IMR-90 (cell line): ENCODE results near the gene COQ8A. TPM values are rescaled to one million over a fixed set of nuclear protein-coding genes. Genes with fewer than 3 reads are reported as not detected.

Source experiments
- ATAC-seq: fragments of 200-7000 bp; cut with Tn5 transposase; 2 replicates; pipeline ENCODE4 v1.9.1; 2020; ENCODE audit warnings: low read depth, mild to moderate bottlenecking, moderate library complexity
- BruUV-seq: library from RNA; stranded (reverse); fragments of 400-500 nt; replicated peaks from 2 replicates; lab custom pipeline; 2021; lab: Mats Ljungman, UMichigan
- CTCF ChIA-PET: fragments of 300-600 bp; formaldehyde crosslinking; extraction: SDS; loops from one replicate; lab custom pipeline; 2021; ENCODE audit warnings: antibody characterized with exemption; lab: Yijun Ruan, JAX
- POLR2A ChIA-PET: fragments of 300-600 bp; sonication (Branson Sonifier 250); formaldehyde crosslinking; loops from one replicate; lab custom pipeline; 2022; ENCODE audit warnings: antibody characterized with exemption; ENCODE audit not compliant: unreplicated experiment; lab: Charles Lee
- DNase-seq: peaks from one replicate; pipeline ENCODE4 v3.0.0; 2013
- H2AFZ ChIP-seq: replicated peaks from 2 replicates; pipeline ENCODE3; 2013; ENCODE audit warnings: low read length, mild to moderate bottlenecking; ENCODE audit not compliant: poor library complexity
- H2AK5ac ChIP-seq: 2 replicates; pipeline ENCODE4 v1.6.1; 2013; ENCODE audit warnings: low read depth, low read length, inconsistent platforms
- H2AK9ac ChIP-seq: replicated peaks from 2 replicates; pipeline ENCODE3; 2013; ENCODE audit warnings: mild to moderate bottlenecking, low read depth, low read length, moderate library complexity; ENCODE audit not compliant: poor library complexity
- H2BK120ac ChIP-seq: 2 replicates; pipeline ENCODE4 v1.6.1; 2013; ENCODE audit warnings: low read depth, low read length, inconsistent platforms
- H2BK15ac ChIP-seq: 3 replicates; pipeline ENCODE4 v1.6.1; 2013; ENCODE audit warnings: low read depth, low read length, inconsistent platforms
- H2BK20ac ChIP-seq: 2 replicates; pipeline ENCODE4 v1.6.1; 2013; ENCODE audit warnings: low read depth, mild to moderate bottlenecking, inconsistent platforms, low read length, moderate library complexity
- H2BK5ac ChIP-seq: 2 replicates; pipeline ENCODE4 v1.6.1; 2013; ENCODE audit warnings: mild to moderate bottlenecking, low read depth, low read length, inconsistent platforms; ENCODE audit not compliant: poor library complexity, severe bottlenecking
- H3K14ac ChIP-seq: replicated peaks from 2 replicates; pipeline ENCODE4 v1.6.1; 2013; ENCODE audit warnings: low read depth, low read length, inconsistent platforms
- H3K18ac ChIP-seq: 2 replicates; pipeline ENCODE4 v1.6.1; 2013; ENCODE audit warnings: low read depth, low read length, control low read depth
- H3K23ac ChIP-seq: 2 replicates; pipeline ENCODE4 v1.6.1; 2013; ENCODE audit warnings: low read depth, low read length, inconsistent platforms
- H3K27ac ChIP-seq: 2 replicates; pipeline ENCODE4 v1.5.1; 2013; ENCODE audit warnings: mild to moderate bottlenecking, control low read depth, low read length; ENCODE audit not compliant: insufficient read depth
- H3K27me3 ChIP-seq: 2 replicates; pipeline ENCODE4 v1.6.1; 2013; ENCODE audit warnings: low read length; ENCODE audit not compliant: control insufficient read depth, insufficient read depth
- H3K36me3 ChIP-seq: 2 replicates; pipeline ENCODE4 v1.6.1; 2013; ENCODE audit warnings: low read length, mixed read lengths; ENCODE audit not compliant: control insufficient read depth, insufficient read depth
- H3K4ac ChIP-seq: 2 replicates; pipeline ENCODE4 v1.6.1; 2013; ENCODE audit warnings: low read depth, low read length, inconsistent platforms
- H3K4me1 ChIP-seq: 2 replicates; pipeline ENCODE4 v1.6.1; 2013; ENCODE audit warnings: low read length, mixed read lengths; ENCODE audit not compliant: control insufficient read depth, insufficient read depth
- H3K4me2 ChIP-seq: 2 replicates; pipeline ENCODE4 v1.6.1; 2013; ENCODE audit warnings: low read depth, mild to moderate bottlenecking, control low read depth, low read length, moderate library complexity
- H3K4me3 ChIP-seq: 2 replicates; pipeline ENCODE4 v1.5.1; 2013; ENCODE audit warnings: low read depth, mild to moderate bottlenecking, control low read depth, low read length, moderate library complexity; ENCODE audit not compliant: insufficient read depth
- H3K56ac ChIP-seq: 2 replicates; pipeline ENCODE4 v1.6.1; 2013; ENCODE audit warnings: low read length, inconsistent platforms; ENCODE audit not compliant: insufficient read depth; ENCODE audit errors: extremely low read depth
- H3K79me1 ChIP-seq, 2 experiments: 2 replicates each; pipeline ENCODE4 v1.6.1; 2013; ENCODE audit warnings: low read length in 2 of 2, inconsistent platforms in 1 of 2, low read depth in 1 of 2
- H3K9ac ChIP-seq: 2 replicates; pipeline ENCODE4 v1.6.1; 2013; ENCODE audit warnings: low read depth, low read length, control low read depth
- H3K9me1 ChIP-seq: 2 replicates; pipeline ENCODE4 v1.6.1; 2013; ENCODE audit warnings: low read length, inconsistent platforms; ENCODE audit not compliant: insufficient read depth
- H3K9me3 ChIP-seq: 2 replicates; pipeline ENCODE4 v1.6.1; 2013; ENCODE audit warnings: low read length; ENCODE audit not compliant: control insufficient read depth, insufficient read depth
- H4K20me1 ChIP-seq: 2 replicates; pipeline ENCODE4 v1.6.1; 2013; ENCODE audit warnings: low read length, inconsistent platforms; ENCODE audit not compliant: insufficient read depth
- H4K5ac ChIP-seq: 2 replicates; pipeline ENCODE4 v1.6.1; 2013; ENCODE audit warnings: mild to moderate bottlenecking, low read depth, low read length, control low read depth
- H4K8ac ChIP-seq, 2 experiments: 2 replicates each; pipeline ENCODE4 v1.6.1; 2013; ENCODE audit warnings: low read depth in 2 of 2, low read length in 2 of 2, control low read depth in 1 of 2, inconsistent platforms in 1 of 2
- H4K91ac ChIP-seq: 2 replicates; pipeline ENCODE4 v1.6.1; 2013; ENCODE audit warnings: low read depth, low read length, inconsistent platforms; ENCODE audit not compliant: insufficient read depth
- BHLHE40 ChIP-seq: fragments of 150-350 bp; IDR thresholded peaks from 2 replicates; pipeline ENCODE4 v1.6.1; 2016; ENCODE audit warnings: mild to moderate bottlenecking, low read depth, low read length
- CEBPB ChIP-seq: IDR thresholded peaks from 2 replicates; pipeline ENCODE4 v1.6.1; 2012; ENCODE audit warnings: low read depth, low read length, improper control_type of control experiment
- CHD1 ChIP-seq: IDR thresholded peaks from 2 replicates; pipeline ENCODE4 v1.6.1; 2012; ENCODE audit warnings: low read depth, low read length, improper control_type of control experiment
- FOS ChIP-seq: fragments of 150-350 bp; IDR thresholded peaks from 2 replicates; pipeline ENCODE4 v1.6.1; 2016; ENCODE audit warnings: low read depth, low read length
- MAFK ChIP-seq: IDR thresholded peaks from 2 replicates; pipeline ENCODE4 v1.6.1; 2012; ENCODE audit warnings: low read depth, low read length, improper control_type of control experiment
- MAZ ChIP-seq: IDR thresholded peaks from 2 replicates; pipeline ENCODE4 v1.6.1; 2012; ENCODE audit warnings: low read depth, mild to moderate bottlenecking, low read length, improper control_type of control experiment, moderate library complexity, borderline replicate concordance
- MXI1 ChIP-seq: IDR thresholded peaks from 2 replicates; pipeline ENCODE4 v1.6.1; 2012; ENCODE audit warnings: low read depth, mild to moderate bottlenecking, low read length, moderate library complexity, borderline replicate concordance
- NFE2L2 ChIP-seq: fragments of 150-350 bp; IDR thresholded peaks from 2 replicates; pipeline ENCODE4 v1.6.1; 2016; ENCODE audit warnings: low read depth, mild to moderate bottlenecking, low read length
- POLR2A ChIP-seq: IDR thresholded peaks from 2 replicates; pipeline ENCODE4 v1.6.1; 2012; ENCODE audit warnings: mild to moderate bottlenecking, low read depth, low read length
- RAD21 ChIP-seq: IDR thresholded peaks from 2 replicates; pipeline ENCODE4 v1.6.1; 2012; ENCODE audit warnings: low read length, improper control_type of control experiment
- RCOR1 ChIP-seq: IDR thresholded peaks from 2 replicates; pipeline ENCODE4 v1.6.1; 2012; ENCODE audit warnings: mild to moderate bottlenecking, low read length, improper control_type of control experiment; ENCODE audit not compliant: insufficient replicate concordance
- RFX5 ChIP-seq: IDR thresholded peaks from 2 replicates; pipeline ENCODE4 v1.8.0; 2012; ENCODE audit warnings: low read depth, mild to moderate bottlenecking, low read length, moderate library complexity
- SMC3 ChIP-seq: fragments of 150-350 bp; IDR thresholded peaks from 2 replicates; pipeline ENCODE4 v1.6.1; 2016; ENCODE audit warnings: low read depth, mild to moderate bottlenecking, antibody characterized with exemption, low read length, moderate library complexity
- USF2 ChIP-seq: fragments of 150-350 bp; IDR thresholded peaks from 2 replicates; pipeline ENCODE4 v1.6.1; 2017; ENCODE audit warnings: mild to moderate bottlenecking, antibody characterized with exemption, low read length, low read depth
- WGBS, 2 experiments: methylation state at CpG; one replicate each; pipeline versions ENCODE4 v1.1.5 to v1.1.7; 2013; ENCODE audit warnings: missing lambda C conversion rate in 2 of 2; ENCODE audit not compliant: insufficient read length in 1 of 2; ENCODE audit errors: extremely low coverage in 2 of 2; 5-methylcytosine and 5-hydroxymethylcytosine counted together
- dilution Hi-C: fragments of 300-500 bp; cut with HindIII; formaldehyde crosslinking; loops from one replicate; pipeline ENCODE4 v1.14.3; 2018; ENCODE audit warnings: low sequenced_read_pairs; ENCODE audit not compliant: unreplicated experiment
- in situ Hi-C: fragments of 300-500 bp; cut with MboI; formaldehyde crosslinking; loops from 3 replicates; pipeline ENCODE4 v1.14.3; 2019; ENCODE audit warnings: low sequenced_read_pairs, inconsistent platforms, mixed read lengths
- intact Hi-C: fragments of 100-400 bp; cut with micrococcal nuclease; formaldehyde crosslinking; loops from 2 replicates; pipeline ENCODE4 v1.10.0; 2022
- polyA plus RNA-seq, 3 experiments: library from polyadenylated mRNA; depleted of rRNA; stranded (reverse); fragments of >200 nt; gene quantifications; 2 replicates each; pipeline ENCODE4 v1.2.3, GENCODE V29; 2012; ENCODE audit warnings: low replicate concordance in 1 of 3
- total RNA-seq: library from RNA; depleted of rRNA; stranded (reverse); fragments of >200 nt; gene quantifications from 2 replicates; pipeline ENCODE4 v1.2.3, GENCODE V29; 2012
- TF ChIP-seq, protein P1 (sequence below): conservative IDR thresholded peaks from 2 replicates; pipeline ENCODE4 v1.5.1; 2012; ENCODE audit warnings: mild to moderate bottlenecking, low read depth, low read length, improper control_type of control experiment
- TF ChIP-seq, protein P2 (sequence below): fragments of 150-350 bp; IDR thresholded peaks from 2 replicates; pipeline ENCODE4 v1.6.1; 2016; ENCODE audit warnings: low read depth, mild to moderate bottlenecking, low read length, moderate library complexity, borderline replicate concordance

COQ8A gene
- total and polyA plus RNA-seq, 2 of the 4 experiments (the other 2 are of a cell fraction): 3.8 to 6.1 TPM

GRCh38 chr1:226904772-226905171, 35.3 kb upstream of the COQ8A start:
- H2AK9ac ChIP-seq: no peak overlapping the region
- H3K4me1 ChIP-seq: peaks cover 4% of the 10 kb centered on the region; the same call in 1 of the 2 replicates
- no CpG with 5 or more reads among the region's 3 CpGs for WGBS, 2 experiments
- no peaks in the 10 kb centered on the region for H3K79me1 ChIP-seq
- no peaks in the 10 kb centered on the region for H3K9me3 ChIP-seq
- in situ Hi-C loops (no loop called here), dilution Hi-C loops (no loop called here), intact Hi-C loops (loop anchor here (10.0 kb wide), 1 partner anchor 60 kb away; no protein-coding TSS in a partner anchor)
- no peak overlapping the region for H3K9ac ChIP-seq
- no peak overlapping the region for H3K18ac ChIP-seq
- H4K5ac ChIP-seq: no peak overlapping the region
- H3K27me3 ChIP-seq: no peaks in the 10 kb centered on the region
- ChIA-PET CTCF (no interaction called here), POLR2A (no interaction called here)
- no peak overlapping the region for H3K27ac ChIP-seq
- H3K36me3 ChIP-seq: no peaks in the 10 kb centered on the region
- no peak overlapping the region for H3K23ac ChIP-seq
- no peak overlapping the region for H2BK20ac ChIP-seq
- no peak overlapping the region for H3K56ac ChIP-seq
- no peak overlapping the region for H2AFZ ChIP-seq
- peaks cover 12% of the 10 kb centered on the region; the same call in 1 of the 2 replicates for H3K9me1 ChIP-seq
- TF ChIP-seq RFX5 (no peak), RAD21 (no peak), NFE2L2 (no peak), CHD1 (no peak), BHLHE40 (no peak), CEBPB (no peak), MAZ (no peak), FOS (no peak), MAFK (no peak), USF2 (no peak), MXI1 (no peak), RCOR1 (no peak), SMC3 (no peak), POLR2A (no peak)
- TF ChIP-seq, protein P1, sequence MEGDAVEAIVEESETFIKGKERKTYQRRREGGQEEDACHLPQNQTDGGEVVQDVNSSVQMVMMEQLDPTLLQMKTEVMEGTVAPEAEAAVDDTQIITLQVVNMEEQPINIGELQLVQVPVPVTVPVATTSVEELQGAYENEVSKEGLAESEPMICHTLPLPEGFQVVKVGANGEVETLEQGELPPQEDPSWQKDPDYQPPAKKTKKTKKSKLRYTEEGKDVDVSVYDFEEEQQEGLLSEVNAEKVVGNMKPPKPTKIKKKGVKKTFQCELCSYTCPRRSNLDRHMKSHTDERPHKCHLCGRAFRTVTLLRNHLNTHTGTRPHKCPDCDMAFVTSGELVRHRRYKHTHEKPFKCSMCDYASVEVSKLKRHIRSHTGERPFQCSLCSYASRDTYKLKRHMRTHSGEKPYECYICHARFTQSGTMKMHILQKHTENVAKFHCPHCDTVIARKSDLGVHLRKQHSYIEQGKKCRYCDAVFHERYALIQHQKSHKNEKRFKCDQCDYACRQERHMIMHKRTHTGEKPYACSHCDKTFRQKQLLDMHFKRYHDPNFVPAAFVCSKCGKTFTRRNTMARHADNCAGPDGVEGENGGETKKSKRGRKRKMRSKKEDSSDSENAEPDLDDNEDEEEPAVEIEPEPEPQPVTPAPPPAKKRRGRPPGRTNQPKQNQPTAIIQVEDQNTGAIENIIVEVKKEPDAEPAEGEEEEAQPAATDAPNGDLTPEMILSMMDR: no peak
- TF ChIP-seq, protein P2, sequence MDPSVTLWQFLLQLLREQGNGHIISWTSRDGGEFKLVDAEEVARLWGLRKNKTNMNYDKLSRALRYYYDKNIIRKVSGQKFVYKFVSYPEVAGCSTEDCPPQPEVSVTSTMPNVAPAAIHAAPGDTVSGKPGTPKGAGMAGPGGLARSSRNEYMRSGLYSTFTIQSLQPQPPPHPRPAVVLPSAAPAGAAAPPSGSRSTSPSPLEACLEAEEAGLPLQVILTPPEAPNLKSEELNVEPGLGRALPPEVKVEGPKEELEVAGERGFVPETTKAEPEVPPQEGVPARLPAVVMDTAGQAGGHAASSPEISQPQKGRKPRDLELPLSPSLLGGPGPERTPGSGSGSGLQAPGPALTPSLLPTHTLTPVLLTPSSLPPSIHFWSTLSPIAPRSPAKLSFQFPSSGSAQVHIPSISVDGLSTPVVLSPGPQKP: no peak
- DNase-seq (no peak), ATAC-seq (no peak)
- no peak overlapping the region for H2BK5ac ChIP-seq
- H3K14ac ChIP-seq: no peak overlapping the region
- no peak overlapping the region for H2BK15ac ChIP-seq
- H3K4ac ChIP-seq: no peak overlapping the region
- no peak overlapping the region for H4K8ac ChIP-seq
- H4K91ac ChIP-seq: no peak overlapping the region
- H4K20me1 ChIP-seq: no peaks in the 10 kb centered on the region
- no peak overlapping the region for H3K4me3 ChIP-seq
- H3K4me2 ChIP-seq: no peak overlapping the region
- BruUV-seq: no TSS peak
- no peak overlapping the region for H2AK5ac ChIP-seq
- no peak overlapping the region for H2BK120ac ChIP-seq
